Endothelial cell of umbilical vein (primary cell): Measurements from ENCODE around the gene RUNX2. TPM values are rescaled to one million over a fixed set of nuclear protein-coding genes. Genes with fewer than 3 reads are reported as not detected.

ENCODE experiments used
- BruUV-seq: library from RNA; stranded (reverse); fragments of 400-500 nt; replicated peaks from 2 replicates; lab custom pipeline; 2021; lab: Mats Ljungman, UMichigan
- CTCF ChIA-PET: fragments of 300-600, 350-600 bp; sonication (Branson Sonifier 250); formaldehyde crosslinking; loops from one replicate; lab custom pipeline; 2021; ENCODE audit warnings: antibody characterized with exemption, inconsistent platforms; lab: Charles Lee
- POLR2A ChIA-PET: fragments of 300-600, 350-600 bp; sonication (Branson Sonifier 250); formaldehyde crosslinking; loops from one replicate; lab custom pipeline; 2021; ENCODE audit warnings: antibody characterized with exemption, inconsistent platforms; lab: Charles Lee
- DNase-seq: peaks from one replicate; pipeline ENCODE4 v3.0.0-alpha.2; 2011; ENCODE audit warnings: low read depth, low spot score
- FAIRE-seq: peaks from 2 replicates; lab custom pipeline; 2011; peaks lifted over from hg19 to GRCh38; lab: Jason Lieb, UNC
- H2AFZ ChIP-seq: 2 replicates; pipeline ENCODE4 v1.6.0; 2012; ENCODE audit warnings: low read depth, low read length, control low read depth, inconsistent platforms
- H3K27ac ChIP-seq: 2 replicates; pipeline ENCODE4 v1.5.1; 2011; ENCODE audit warnings: low read depth, mild to moderate bottlenecking, control low read depth, low read length, moderate library complexity; ENCODE audit not compliant: insufficient read depth
- H3K27me3 ChIP-seq, 2 experiments: 2 replicates each; pipeline versions ENCODE4 v1.6.0 to v1.6.1; 2011; ENCODE audit warnings: low read length in 2 of 2, mixed read lengths in 1 of 2; ENCODE audit not compliant: control insufficient read depth in 2 of 2, insufficient read depth in 2 of 2
- H3K36me3 ChIP-seq, 2 experiments: 2 replicates in 1 of 2; 3 replicates in 1 of 2; pipeline ENCODE4 v1.5.1; 2011; ENCODE audit warnings: low read length in 2 of 2, mild to moderate bottlenecking in 1 of 2, moderate library complexity in 1 of 2; ENCODE audit not compliant: control insufficient read depth in 2 of 2, insufficient read depth in 2 of 2; ENCODE audit errors: extremely low read depth in 1 of 2
- H3K4me1 ChIP-seq: 3 replicates; pipeline ENCODE4 v1.5.1; 2011; ENCODE audit warnings: mild to moderate bottlenecking, low read length; ENCODE audit not compliant: control insufficient read depth, insufficient read depth; ENCODE audit errors: extremely low read depth
- H3K4me2 ChIP-seq: 2 replicates; pipeline ENCODE4 v1.6.1; 2011; ENCODE audit warnings: low read length, control low read depth, mixed read lengths; ENCODE audit not compliant: insufficient read depth
- H3K4me3 ChIP-seq, 3 experiments: fragments of 200-600 bp in 1 of 3; sonication (generic), shearing (Covaris generic) in 1 of 3; replicated peaks in 1 of 3; 2 replicates each; pipeline ENCODE4 v1.5.1; 2011 to 2016; ENCODE audit warnings: control low read depth in 3 of 3, low read length in 3 of 3, mild to moderate bottlenecking in 2 of 3, inconsistent platforms in 1 of 3, low read depth in 1 of 3, moderate library complexity in 1 of 3; ENCODE audit not compliant: insufficient read depth in 1 of 3
- H3K79me2 ChIP-seq: 2 replicates; pipeline ENCODE4 v1.6.0; 2012; ENCODE audit warnings: low read length, inconsistent platforms; ENCODE audit not compliant: control insufficient read depth, insufficient read depth
- H3K9ac ChIP-seq: replicated peaks from 2 replicates; pipeline ENCODE3; 2011; ENCODE audit warnings: low read length, control low read depth; ENCODE audit not compliant: insufficient read depth; ENCODE audit errors: extremely low read depth
- H3K9me1 ChIP-seq: replicated peaks from 3 replicates; pipeline ENCODE4 v1.6.0; 2011; ENCODE audit warnings: mild to moderate bottlenecking, low read length; ENCODE audit not compliant: control insufficient read depth, insufficient read depth; ENCODE audit errors: extremely low read depth
- H3K9me3 ChIP-seq: replicated peaks from 2 replicates; pipeline ENCODE4 v1.5.1; 2012; ENCODE audit warnings: low read length, inconsistent platforms; ENCODE audit not compliant: control insufficient read depth, insufficient read depth
- H4K20me1 ChIP-seq: replicated peaks from 2 replicates; pipeline ENCODE3; 2011; ENCODE audit warnings: mild to moderate bottlenecking, low read length; ENCODE audit not compliant: control insufficient read depth, insufficient read depth; ENCODE audit errors: extremely low read depth
- EZH2 ChIP-seq: IDR thresholded peaks from 2 replicates; pipeline ENCODE4 v1.6.1; 2012; ENCODE audit warnings: borderline replicate concordance, low read depth, mild to moderate bottlenecking, moderate library complexity, low read length, inconsistent platforms; ENCODE audit not compliant: severe bottlenecking
- FOS ChIP-seq: IDR thresholded peaks from 2 replicates; pipeline ENCODE4 v1.6.1; 2011; ENCODE audit warnings: mild to moderate bottlenecking, low read length, moderate library complexity, borderline replicate concordance; ENCODE audit not compliant: insufficient read depth
- GATA2 ChIP-seq: IDR thresholded peaks from 2 replicates; pipeline ENCODE4 v1.7.0; 2011; ENCODE audit warnings: low read depth, mild to moderate bottlenecking, moderate library complexity, mixed read lengths, low read length; ENCODE audit not compliant: insufficient read length, insufficient read depth
- JUN ChIP-seq: IDR thresholded peaks from 2 replicates; pipeline ENCODE4 v1.6.1; 2011; ENCODE audit warnings: borderline replicate concordance, low read depth; ENCODE audit not compliant: insufficient read length, insufficient read depth
- MYC ChIP-seq: IDR thresholded peaks from one replicate; pipeline ENCODE4 v1.6.1; 2011; ENCODE audit warnings: mild to moderate bottlenecking, low read depth, low read length
- POLR2A ChIP-seq: IDR thresholded peaks from 2 replicates; pipeline ENCODE4 v1.6.1; 2012; ENCODE audit warnings: low read depth, mild to moderate bottlenecking, control low read depth, low read length
- POLR2AphosphoS5 ChIP-seq: IDR thresholded peaks from 2 replicates; pipeline ENCODE4 v1.6.1; 2012; ENCODE audit warnings: low read depth, mild to moderate bottlenecking, control low read depth, low read length, moderate library complexity; ENCODE audit not compliant: insufficient read depth
- dilution Hi-C: fragments of 300-500 bp; cut with MboI; formaldehyde crosslinking; loops from one replicate; pipeline ENCODE4 v1.15.0; 2019; ENCODE audit warnings: low sequenced_read_pairs; ENCODE audit not compliant: extremely low pct_ligation_motif_present
- intact Hi-C: fragments of 100-400 bp; cut with micrococcal nuclease; formaldehyde crosslinking; loops from one replicate; pipeline ENCODE4 v1.10.0; 2022
- polyA plus RNA-seq, 4 experiments: library from polyadenylated mRNA; depleted of rRNA in 3 of 4; stranded (reverse) in 3 of 4; unstranded in 1 of 4; fragments of >200 nt; gene quantifications; 2 replicates each; pipeline versions ENCODE4 v1.2.1 to v1.2.3, GENCODE V29; 2011 to 2012; ENCODE audit warnings: missing spikeins in 1 of 4
- total RNA-seq: library from RNA; stranded (reverse); gene quantifications from 2 replicates; pipeline ENCODE4 v1.2.3, GENCODE V29; 2021
- TF ChIP-seq, protein P1 (sequence below): IDR thresholded peaks from 2 replicates; pipeline ENCODE4 v1.6.1; 2011; ENCODE audit not compliant: insufficient read depth, insufficient read length
- TF ChIP-seq, protein P2 (sequence below), 2 donors: IDR thresholded peaks; 1 replicate in 1 of 2; 2 replicates in 1 of 2; pipeline ENCODE4 v1.5.1; 2011; ENCODE audit warnings: low read length in 2 of 2, mild to moderate bottlenecking in 2 of 2, moderate library complexity in 2 of 2, control low read depth in 1 of 2, inconsistent platforms in 1 of 2, low read depth in 1 of 2; ENCODE audit not compliant: insufficient read depth in 1 of 2; ENCODE audit errors: extremely low read depth in 1 of 2

RUNX2 gene
- total and polyA plus RNA-seq, 2 donors (not counting 3 experiments of a cell fraction or from before 2014, with no cell fraction given) = 0.06 TPM; not detected in 1

DNA sequence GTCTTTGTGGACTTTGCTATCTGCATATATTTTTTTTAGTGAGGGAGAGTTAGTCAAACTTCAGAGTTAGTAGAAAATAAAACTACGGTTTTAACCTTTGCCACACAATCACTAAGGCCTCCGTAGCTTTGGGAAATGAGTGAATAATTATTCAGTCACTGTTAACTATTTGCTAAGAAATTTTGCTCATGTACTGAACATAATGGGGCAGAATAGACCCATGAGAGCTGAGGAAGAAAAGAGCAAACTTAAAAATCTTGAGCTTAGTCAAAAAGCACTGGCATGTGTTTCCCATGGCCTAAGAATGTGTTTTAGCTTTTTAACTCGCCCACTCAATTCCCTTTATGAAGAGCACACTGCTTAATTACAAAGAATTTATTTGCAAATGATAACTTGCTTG, 110.0 kb downstream of the RUNX2 start:
- Histone ChIP-seq H3K4me1 (peaks cover 36% of the 10 kb centered on the region), H3K9me3 (no peaks in the 10 kb centered on the region), H3K27ac (no peak overlapping the region), H2AFZ (no peak overlapping the region), H3K4me3 (no peak overlapping the region), H4K20me1 (no peaks in the 10 kb centered on the region), H3K9me1 (no peaks in the 10 kb centered on the region), H3K79me2 (no peaks in the 10 kb centered on the region), H3K4me2 (no peak overlapping the region), H3K9ac (no peak overlapping the region), H3K27me3 (no peaks in the 10 kb centered on the region), H3K36me3 (no peaks in the 10 kb centered on the region)
- dilution Hi-C loops = no loop called here
- TF ChIP-seq MYC (no peak), JUN (no peak), GATA2 (no peak), EZH2 (no peak), POLR2AphosphoS5 (no peak), POLR2A (no peak), FOS (no peak)
- TF ChIP-seq, protein P1, sequence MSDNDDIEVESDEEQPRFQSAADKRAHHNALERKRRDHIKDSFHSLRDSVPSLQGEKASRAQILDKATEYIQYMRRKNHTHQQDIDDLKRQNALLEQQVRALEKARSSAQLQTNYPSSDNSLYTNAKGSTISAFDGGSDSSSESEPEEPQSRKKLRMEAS = no peak
- CTCF ChIA-PET = interaction anchor here (2.2 to 2.4 kb wide), 2 partner anchors 8 to 276 kb away, joined by 9 read pairs; no protein-coding TSS in a partner anchor
- BruUV-seq = no TSS peak
- no peak for DNase-seq
- intact Hi-C loops = no loop called here
- FAIRE-seq = no peak
- POLR2A ChIA-PET = no interaction called here

DNA sequence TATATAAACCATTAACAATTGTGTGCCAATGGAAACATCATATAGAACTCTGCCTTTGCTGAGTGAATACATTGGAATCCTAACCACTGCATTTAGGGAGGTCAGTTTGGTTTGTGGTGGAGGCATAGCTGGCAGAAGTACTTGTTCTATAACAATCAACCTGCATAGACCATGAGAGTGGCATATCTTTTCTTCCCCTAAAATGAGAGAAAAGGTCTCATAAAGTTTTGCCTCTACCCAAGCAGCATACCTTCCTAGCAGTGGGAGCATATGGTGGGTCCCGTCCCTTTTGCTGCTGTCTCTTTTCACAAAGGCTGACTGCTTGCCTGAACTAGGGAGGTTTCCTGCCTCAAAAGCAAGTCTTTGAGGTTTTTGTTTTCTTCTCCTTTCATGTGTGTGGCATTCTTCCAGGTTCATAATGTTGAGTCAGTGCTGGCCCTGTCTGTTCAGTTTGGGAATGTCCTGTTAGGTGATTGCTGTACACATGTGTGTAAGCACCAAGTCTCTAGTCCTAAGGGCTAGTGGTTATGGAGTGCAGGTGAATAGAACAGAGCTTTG, 110.8 kb downstream of the RUNX2 start:
- intact Hi-C loops (no loop called here), dilution Hi-C loops (no loop called here)
- POLR2A ChIA-PET = no interaction called here
- Histone ChIP-seq H3K9me1 (no peaks in the 10 kb centered on the region), H3K9ac (no peak overlapping the region), H3K9me3 (no peaks in the 10 kb centered on the region), H4K20me1 (no peaks in the 10 kb centered on the region), H3K79me2 (no peaks in the 10 kb centered on the region), H3K27ac (no peak overlapping the region), H2AFZ (peak overlapping the region; percentile 14), H3K4me3 (no peak overlapping the region), H3K36me3 (no peaks in the 10 kb centered on the region), H3K4me1 (peaks cover 29% of the 10 kb centered on the region), H3K27me3 (no peaks in the 10 kb centered on the region), H3K4me2 (no peak overlapping the region)
- no TSS peak for BruUV-seq
- DNase-seq (peak; percentile 65), FAIRE-seq (peak; percentile 70)
- TF ChIP-seq FOS (no peak), POLR2AphosphoS5 (no peak), POLR2A (no peak), GATA2 (no peak), EZH2 (no peak), MYC (no peak), JUN (no peak)
- TF ChIP-seq, protein P1 = no peak
- TF ChIP-seq, protein P2, sequence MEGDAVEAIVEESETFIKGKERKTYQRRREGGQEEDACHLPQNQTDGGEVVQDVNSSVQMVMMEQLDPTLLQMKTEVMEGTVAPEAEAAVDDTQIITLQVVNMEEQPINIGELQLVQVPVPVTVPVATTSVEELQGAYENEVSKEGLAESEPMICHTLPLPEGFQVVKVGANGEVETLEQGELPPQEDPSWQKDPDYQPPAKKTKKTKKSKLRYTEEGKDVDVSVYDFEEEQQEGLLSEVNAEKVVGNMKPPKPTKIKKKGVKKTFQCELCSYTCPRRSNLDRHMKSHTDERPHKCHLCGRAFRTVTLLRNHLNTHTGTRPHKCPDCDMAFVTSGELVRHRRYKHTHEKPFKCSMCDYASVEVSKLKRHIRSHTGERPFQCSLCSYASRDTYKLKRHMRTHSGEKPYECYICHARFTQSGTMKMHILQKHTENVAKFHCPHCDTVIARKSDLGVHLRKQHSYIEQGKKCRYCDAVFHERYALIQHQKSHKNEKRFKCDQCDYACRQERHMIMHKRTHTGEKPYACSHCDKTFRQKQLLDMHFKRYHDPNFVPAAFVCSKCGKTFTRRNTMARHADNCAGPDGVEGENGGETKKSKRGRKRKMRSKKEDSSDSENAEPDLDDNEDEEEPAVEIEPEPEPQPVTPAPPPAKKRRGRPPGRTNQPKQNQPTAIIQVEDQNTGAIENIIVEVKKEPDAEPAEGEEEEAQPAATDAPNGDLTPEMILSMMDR (IDR thresholded peaks at IDR 0.05; ENCODE audit: extremely low read depth in 1 of 2, insufficient read depth in 1 of 2, low read depth in 1 of 2, low read length in 2 of 2) = no peak
- CTCF ChIA-PET = interaction anchor here (1.2 kb wide), 1 partner anchor 276 kb away, joined by 3 read pairs; no protein-coding TSS in a partner anchor
